Activated naive CD4-positive, alpha-beta T cell treated with anti-CD3 and anti-CD28 coated beads, Interleukin-2, amount 10 ng/mL, durations not matched to agents 7 days and 5 days (primary cell): ENCODE measurements around the gene LMAN2.
A peak's percentile ranks its signal among the peaks of the same experiment; 100 is the strongest.
"Not testable (repeated sequence)": the region's sequence is repeated elsewhere in the genome, so short reads cannot be mapped to it uniquely, and the experiment has no call there.

ENCODE experiments used
- CTCF ChIA-PET: fragments of 350-600 bp; sonication (Branson Sonifier 250); formaldehyde crosslinking; loops from one replicate; lab custom pipeline; 2021; ENCODE audit warnings: antibody characterized with exemption; lab: Charles Lee
- DNase-seq: peaks from one replicate; pipeline ENCODE4 v3.0.0-alpha.2; 2020
- H3K27ac Mint-ChIP-seq: one replicate; pipeline ENCODE4 v1.8.0; 2021; ENCODE audit warnings: mild to moderate bottlenecking, moderate library complexity, mixed read lengths
- H3K27me3 Mint-ChIP-seq: one replicate; pipeline ENCODE4 v1.8.0; 2021; ENCODE audit warnings: mild to moderate bottlenecking, mixed read lengths
- H3K36me3 Mint-ChIP-seq: one replicate; pipeline ENCODE4 v1.8.0; 2021; ENCODE audit warnings: mixed read lengths
- H3K4me1 Mint-ChIP-seq: one replicate; pipeline ENCODE4 v1.8.0; 2021; ENCODE audit warnings: mixed read lengths
- H3K4me3 Mint-ChIP-seq: one replicate; pipeline ENCODE4 v1.8.0; 2021; ENCODE audit warnings: mild to moderate bottlenecking, moderate library complexity, mixed read lengths
- H3K9me3 Mint-ChIP-seq: one replicate; pipeline ENCODE4 v1.8.0; 2021; ENCODE audit warnings: mixed read lengths

The LMAN2 gene

GRCh38 chr5:177387405-177387804 lies 35.9 kb upstream of the LMAN2 start:
- Mint-ChIP-seq H3K9me3 (no peaks in the 10 kb centered on the region), H3K4me1 (peaks cover 50% of the 10 kb centered on the region), H3K36me3 (no peaks in the 10 kb centered on the region), H3K27me3 (peaks cover 53% of the 10 kb centered on the region), H3K27ac (no peak overlapping the region), H3K4me3 (no peak overlapping the region)
- CTCF ChIA-PET: interaction anchor here (6.4 to 8.9 kb wide), 3 partner anchors 16 to 113 kb away, joined by 112 to 177 read pairs (median 114); partner anchors contain the start of genes PDLIM7 and PFN3
- no peak for DNase-seq

GRCh38 chr5:177386542-177386941 lies 35.1 kb upstream of the LMAN2 start:
- no peaks in the 10 kb centered on the region for H3K9me3 Mint-ChIP-seq
- no peaks in the 10 kb centered on the region for H3K36me3 Mint-ChIP-seq
- no peak overlapping the region for H3K27ac Mint-ChIP-seq
- H3K4me1 Mint-ChIP-seq: peaks cover 54% of the 10 kb centered on the region
- no peak overlapping the region for H3K4me3 Mint-ChIP-seq
- peaks cover 55% of the 10 kb centered on the region for H3K27me3 Mint-ChIP-seq
- no peak for DNase-seq
- CTCF ChIA-PET: interaction anchor here (8.9 kb wide), 1 partner anchor 15 kb away, joined by 112 read pairs; no protein-coding TSS in a partner anchor

GRCh38 chr5:177385720-177386119 lies 34.3 kb upstream of the LMAN2 start:
- H3K4me3 Mint-ChIP-seq: no peak overlapping the region
- peaks cover 49% of the 10 kb centered on the region for H3K4me1 Mint-ChIP-seq
- H3K27ac Mint-ChIP-seq: no peak overlapping the region
- H3K9me3 Mint-ChIP-seq: no peaks in the 10 kb centered on the region
- no peaks in the 10 kb centered on the region for H3K36me3 Mint-ChIP-seq
- CTCF ChIA-PET: interaction anchor here (8.9 kb wide), 1 partner anchor 14 kb away, joined by 112 read pairs; no protein-coding TSS in a partner anchor
- peaks cover 55% of the 10 kb centered on the region for H3K27me3 Mint-ChIP-seq
- DNase-seq: no peak

GRCh38 chr5:177384134-177384533 lies 32.7 kb upstream of the LMAN2 start, which contains the start of gene SLC34A1:
TSS of gene SLC34A1 (plus strand) at chr5:177384434. CDS start at chr5:177385742, 1,308 bp downstream.
- H3K4me3 Mint-ChIP-seq: no peak within 1 kb of the TSS
- H3K4me1 Mint-ChIP-seq: peaks cover 43% of the 10 kb centered on the region
- CTCF ChIA-PET: interaction anchor here (0.6 to 2.5 kb wide), 8 partner anchors 14 to 271 kb away, joined by 3 to 25 read pairs (median 6); no protein-coding TSS in a partner anchor
- H3K27me3 Mint-ChIP-seq: peaks cover 41% of the 10 kb centered on the region
- no peak for DNase-seq
- no peaks in the 10 kb centered on the region for H3K36me3 Mint-ChIP-seq
- H3K27ac Mint-ChIP-seq: no peak within 1 kb of the TSS
- no peaks in the 10 kb centered on the region for H3K9me3 Mint-ChIP-seq

- Mint-ChIP-seq H3K27me3 (peaks cover 45% of the 10 kb centered on the region), H3K4me1 (peaks cover 34% of the 10 kb centered on the region), H3K27ac (no peak overlapping the region), H3K4me3 (no peak overlapping the region), H3K36me3 (no peaks in the 10 kb centered on the region), H3K9me3 (no peaks in the 10 kb centered on the region)
- no peak for DNase-seq
- CTCF ChIA-PET: interaction anchor here (0.8 to 2.5 kb wide), 14 partner anchors 9 to 271 kb away, joined by 3 to 25 read pairs (median 4); partner anchors contain the start of gene LMAN2
Observed at GRCh38 chr5:177383181-177383580, 31.7 kb upstream of the LMAN2 start.

- Mint-ChIP-seq H3K4me3 (no peak overlapping the region), H3K4me1 (peaks cover 31% of the 10 kb centered on the region), H3K36me3 (no peaks in the 10 kb centered on the region), H3K27ac (no peak overlapping the region), H3K27me3 (peaks cover 44% of the 10 kb centered on the region), H3K9me3 (no peaks in the 10 kb centered on the region)
- CTCF ChIA-PET: interaction anchor here (0.7 to 2.5 kb wide), 16 partner anchors 10 to 271 kb away, joined by 3 to 25 read pairs (median 4); partner anchors contain the start of gene LMAN2
- peak; percentile 64 for DNase-seq
Observed at GRCh38 chr5:177382423-177383029, 31.1 kb upstream of the LMAN2 start.

GRCh38 chr5:177380805-177381126 lies 29.3 kb upstream of the LMAN2 start:
- Mint-ChIP-seq H3K27ac (no peak overlapping the region), H3K4me3 (no peak overlapping the region), H3K9me3 (no peaks in the 10 kb centered on the region), H3K4me1 (peaks cover 29% of the 10 kb centered on the region), H3K36me3 (no peaks in the 10 kb centered on the region), H3K27me3 (peaks cover 36% of the 10 kb centered on the region)
- CTCF ChIA-PET: interaction anchor here (1.9 to 3.7 kb wide), 2 partner anchors 9 to 10 kb away, joined by 8 to 32 read pairs; no protein-coding TSS in a partner anchor
- DNase-seq: no peak

GRCh38 chr5:177378884-177379883 lies 27.7 kb upstream of the LMAN2 start:
- H3K4me1 Mint-ChIP-seq: peaks cover 34% of the 10 kb centered on the region
- H3K27me3 Mint-ChIP-seq: peaks cover 23% of the 10 kb centered on the region
- CTCF ChIA-PET: interaction anchor here (0.6 to 3.7 kb wide), 10 partner anchors 10 to 122 kb away, joined by 3 to 32 read pairs (median 5); no protein-coding TSS in a partner anchor
- no peaks in the 10 kb centered on the region for H3K9me3 Mint-ChIP-seq
- H3K4me3 Mint-ChIP-seq: no peak overlapping the region
- H3K36me3 Mint-ChIP-seq: peaks cover 9% of the 10 kb centered on the region
- no peak overlapping the region for H3K27ac Mint-ChIP-seq
- DNase-seq: no peak

GRCh38 chr5:177377851-177378776 lies 26.6 kb upstream of the LMAN2 start:
- Mint-ChIP-seq H3K27me3 (peaks cover 13% of the 10 kb centered on the region), H3K36me3 (peaks cover 16% of the 10 kb centered on the region), H3K9me3 (no peaks in the 10 kb centered on the region), H3K27ac (no peak overlapping the region), H3K4me3 (no peak overlapping the region), H3K4me1 (peaks cover 44% of the 10 kb centered on the region)
- CTCF ChIA-PET: interaction anchor here (0.6 to 3.7 kb wide), 9 partner anchors 9 to 123 kb away, joined by 3 to 32 read pairs (median 5); no protein-coding TSS in a partner anchor
- DNase-seq: no peak

GRCh38 chr5:177376107-177376506 lies 24.6 kb upstream of the LMAN2 start:
- DNase-seq: no peak
- H3K27ac Mint-ChIP-seq: no peak overlapping the region
- CTCF ChIA-PET: interaction anchor here (0.9 kb wide), 1 partner anchor 14 kb away, joined by 4 read pairs; no protein-coding TSS in a partner anchor

GRCh38 chr5:177375516-177375915 lies 24.0 kb upstream of the LMAN2 start:
- not testable (repeated sequence) for DNase-seq, H3K27me3 Mint-ChIP-seq, H3K4me3 Mint-ChIP-seq, H3K9me3 Mint-ChIP-seq
- peaks cover 35% of the 10 kb centered on the region for H3K36me3 Mint-ChIP-seq
- peaks cover 55% of the 10 kb centered on the region for H3K4me1 Mint-ChIP-seq
- CTCF ChIA-PET: interaction anchor here (8.2 kb wide), 1 partner anchor 14 kb away, joined by 112 read pairs; no protein-coding TSS in a partner anchor
- H3K27ac Mint-ChIP-seq: peak overlapping the region; percentile 11

More at GRCh38 chr5:177376107-177376506, 24.6 kb upstream of the LMAN2 start:
- Mint-ChIP-seq H3K9me3 (no peaks in the 10 kb centered on the region), H3K4me3 (no peak overlapping the region), H3K36me3 (peaks cover 34% of the 10 kb centered on the region), H3K4me1 (peaks cover 52% of the 10 kb centered on the region), H3K27me3 (peaks cover 6% of the 10 kb centered on the region)

- Mint-ChIP-seq H3K27ac (peak overlapping the region; percentile 93), H3K4me1 (peaks cover 59% of the 10 kb centered on the region)
Observed at GRCh38 chr5:177374211-177374610, 22.7 kb upstream of the LMAN2 start.

GRCh38 chr5:177373806-177374205 lies 22.3 kb upstream of the LMAN2 start:
- Mint-ChIP-seq H3K36me3 (peaks cover 51% of the 10 kb centered on the region), H3K27ac (peak overlapping the region; percentile 93), H3K27me3 (peaks cover 6% of the 10 kb centered on the region), H3K4me3 (peak overlapping the region; percentile 40), H3K9me3 (no peaks in the 10 kb centered on the region), H3K4me1 (peaks cover 62% of the 10 kb centered on the region)
- no peak for DNase-seq
- CTCF ChIA-PET: interaction anchor here (1.1 to 8.2 kb wide), 3 partner anchors 15 to 84 kb away, joined by 3 to 112 read pairs (median 75); partner anchors contain the start of gene RGS14

More at GRCh38 chr5:177374211-177374610, 22.7 kb upstream of the LMAN2 start:
- Mint-ChIP-seq H3K4me3 (peak overlapping the region; percentile 40), H3K27me3 (peaks cover 6% of the 10 kb centered on the region), H3K9me3 (no peaks in the 10 kb centered on the region), H3K36me3 (peaks cover 47% of the 10 kb centered on the region)
- CTCF ChIA-PET: interaction anchor here (8.2 kb wide), 1 partner anchor 15 kb away, joined by 112 read pairs; no protein-coding TSS in a partner anchor
- DNase-seq: no peak
